ENCODE data around the gene CCDC85A. TPM values are rescaled to one million over a fixed set of nuclear protein-coding genes. Genes with fewer than 3 reads are reported as not detected.

CCDC85A gene
- total RNA-seq, 1 experiment from 2014 or later: 0.10 TPM

DNA sequence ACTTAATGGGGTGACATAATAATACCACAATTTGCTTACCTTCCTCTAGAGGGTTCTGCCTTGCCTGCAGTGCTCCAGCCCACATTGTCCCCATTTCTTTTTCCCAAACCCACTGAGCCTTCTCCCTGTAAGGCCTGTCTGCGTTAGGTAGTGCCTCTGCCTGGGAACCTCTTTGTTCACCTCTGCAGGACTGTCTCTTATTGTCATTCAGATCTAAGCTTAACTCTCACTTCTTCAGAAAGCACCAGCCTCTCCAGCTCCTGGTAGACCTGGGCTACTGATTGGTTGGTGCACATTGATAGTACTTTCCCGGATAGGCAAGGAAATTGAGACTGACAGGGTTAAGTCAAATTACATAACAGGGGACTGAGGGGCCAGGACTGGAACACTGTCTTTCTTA is 49.1 kb downstream of the CCDC85A start:
- ChIA-PET RAD21 (ENCODE audit: low non-redundant PET in 1 of 2, low total read pairs in 2 of 2, uncharacterized antibody in 2 of 2, unreplicated experiment in 2 of 2) (no interaction called here), POLR2A (no interaction called here), CTCF (no interaction called here)
- Histone ChIP-seq H3K79me2 (ENCODE audit: insufficient read depth, low read length) (no peaks in the 10 kb centered on the region), H3K9me3 (ENCODE audit: control insufficient read depth in 1 of 2, insufficient read depth in 1 of 2, low read depth in 1 of 2, low read length in 2 of 2) (no peaks in the 10 kb centered on the region), H3K27me3 (ENCODE audit: insufficient read depth, low read length) (no peaks in the 10 kb centered on the region), H3K9me2 (ENCODE audit: insufficient read depth) (no peaks in the 10 kb centered on the region), H3K27ac (ENCODE audit: low read depth, low read length) (no peak overlapping the region), H4K20me1 (ENCODE audit: insufficient read depth) (no peaks in the 10 kb centered on the region), H3K4me3 (replicated peaks in 1 of 2; ENCODE audit: low read depth in 1 of 2, low read length in 2 of 2) (no peak overlapping the region), H3K36me3 (ENCODE audit: control insufficient read depth in 1 of 2, insufficient read depth in 2 of 2, low read length in 2 of 2) (no peaks in the 10 kb centered on the region), H3K9ac (ENCODE audit: low read length) (no peak overlapping the region), H3K4me1 (ENCODE audit: control insufficient read depth in 1 of 2, insufficient read depth in 2 of 2, low read length in 2 of 2) (peaks cover 21% of the 10 kb centered on the region in 2 experiments), H2AFZ (ENCODE audit: low read depth, low read length, poor library complexity, severe bottlenecking) (no peak overlapping the region), H3K4me2 (ENCODE audit: low read length) (no peak overlapping the region)
- DNase-seq (ENCODE audit: low read depth, low spot score): no peak
- no TSS peak for BruUV-seq (replicated peaks)
- TF ChIP-seq, protein P1, sequence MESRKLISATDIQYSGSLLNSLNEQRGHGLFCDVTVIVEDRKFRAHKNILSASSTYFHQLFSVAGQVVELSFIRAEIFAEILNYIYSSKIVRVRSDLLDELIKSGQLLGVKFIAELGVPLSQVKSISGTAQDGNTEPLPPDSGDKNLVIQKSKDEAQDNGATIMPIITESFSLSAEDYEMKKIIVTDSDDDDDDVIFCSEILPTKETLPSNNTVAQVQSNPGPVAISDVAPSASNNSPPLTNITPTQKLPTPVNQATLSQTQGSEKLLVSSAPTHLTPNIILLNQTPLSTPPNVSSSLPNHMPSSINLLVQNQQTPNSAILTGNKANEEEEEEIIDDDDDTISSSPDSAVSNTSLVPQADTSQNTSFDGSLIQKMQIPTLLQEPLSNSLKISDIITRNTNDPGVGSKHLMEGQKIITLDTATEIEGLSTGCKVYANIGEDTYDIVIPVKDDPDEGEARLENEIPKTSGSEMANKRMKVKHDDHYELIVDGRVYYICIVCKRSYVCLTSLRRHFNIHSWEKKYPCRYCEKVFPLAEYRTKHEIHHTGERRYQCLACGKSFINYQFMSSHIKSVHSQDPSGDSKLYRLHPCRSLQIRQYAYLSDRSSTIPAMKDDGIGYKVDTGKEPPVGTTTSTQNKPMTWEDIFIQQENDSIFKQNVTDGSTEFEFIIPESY (IDR thresholded peaks at IDR 0.05; ENCODE audit: extremely low read depth, insufficient replicate concordance, low read length): no peak
- TF ChIP-seq ATF3 (IDR thresholded peaks at IDR 0.05): no peak
- TF ChIP-seq, protein P2, sequence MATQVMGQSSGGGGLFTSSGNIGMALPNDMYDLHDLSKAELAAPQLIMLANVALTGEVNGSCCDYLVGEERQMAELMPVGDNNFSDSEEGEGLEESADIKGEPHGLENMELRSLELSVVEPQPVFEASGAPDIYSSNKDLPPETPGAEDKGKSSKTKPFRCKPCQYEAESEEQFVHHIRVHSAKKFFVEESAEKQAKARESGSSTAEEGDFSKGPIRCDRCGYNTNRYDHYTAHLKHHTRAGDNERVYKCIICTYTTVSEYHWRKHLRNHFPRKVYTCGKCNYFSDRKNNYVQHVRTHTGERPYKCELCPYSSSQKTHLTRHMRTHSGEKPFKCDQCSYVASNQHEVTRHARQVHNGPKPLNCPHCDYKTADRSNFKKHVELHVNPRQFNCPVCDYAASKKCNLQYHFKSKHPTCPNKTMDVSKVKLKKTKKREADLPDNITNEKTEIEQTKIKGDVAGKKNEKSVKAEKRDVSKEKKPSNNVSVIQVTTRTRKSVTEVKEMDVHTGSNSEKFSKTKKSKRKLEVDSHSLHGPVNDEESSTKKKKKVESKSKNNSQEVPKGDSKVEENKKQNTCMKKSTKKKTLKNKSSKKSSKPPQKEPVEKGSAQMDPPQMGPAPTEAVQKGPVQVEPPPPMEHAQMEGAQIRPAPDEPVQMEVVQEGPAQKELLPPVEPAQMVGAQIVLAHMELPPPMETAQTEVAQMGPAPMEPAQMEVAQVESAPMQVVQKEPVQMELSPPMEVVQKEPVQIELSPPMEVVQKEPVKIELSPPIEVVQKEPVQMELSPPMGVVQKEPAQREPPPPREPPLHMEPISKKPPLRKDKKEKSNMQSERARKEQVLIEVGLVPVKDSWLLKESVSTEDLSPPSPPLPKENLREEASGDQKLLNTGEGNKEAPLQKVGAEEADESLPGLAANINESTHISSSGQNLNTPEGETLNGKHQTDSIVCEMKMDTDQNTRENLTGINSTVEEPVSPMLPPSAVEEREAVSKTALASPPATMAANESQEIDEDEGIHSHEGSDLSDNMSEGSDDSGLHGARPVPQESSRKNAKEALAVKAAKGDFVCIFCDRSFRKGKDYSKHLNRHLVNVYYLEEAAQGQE (IDR thresholded peaks at IDR 0.05; ENCODE audit: low read depth): no peak
- TF ChIP-seq FOSL1 (IDR thresholded peaks at IDR 0.05; ENCODE audit: low read depth): no peak
- no peak for TF ChIP-seq EZH2phosphoT487 (IDR thresholded peaks at IDR 0.05; ENCODE audit: borderline replicate concordance)
- no peak for TF ChIP-seq ZFX (IDR thresholded peaks at IDR 0.05)
- intact Hi-C loops (cut with micrococcal nuclease): no loop called here
- no peak for ATAC-seq

All from HCT116 (cell line).